Central memory CD4-positive, alpha-beta T cell (primary cell): Measurements from ENCODE around the gene DYNAP.

Experiments used
- DNase-seq: peaks from one replicate; pipeline ENCODE4 v3.0.0; 2022
- total RNA-seq, 3 experiments: gene quantifications; one replicate each; lab custom pipeline; 2026; lab: John Stamatoyannopoulos, UW

DYNAP gene, protein sequence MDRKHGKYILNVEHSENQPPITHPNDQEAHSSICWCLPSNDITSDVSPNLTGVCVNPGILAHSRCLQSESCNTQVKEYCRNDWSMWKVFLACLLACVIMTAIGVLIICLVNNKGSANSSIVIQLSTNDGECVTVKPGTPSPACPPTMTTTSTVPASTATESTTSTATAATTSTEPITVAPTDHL
- total RNA-seq = 0 reads per million in 3 experiments

DNA sequence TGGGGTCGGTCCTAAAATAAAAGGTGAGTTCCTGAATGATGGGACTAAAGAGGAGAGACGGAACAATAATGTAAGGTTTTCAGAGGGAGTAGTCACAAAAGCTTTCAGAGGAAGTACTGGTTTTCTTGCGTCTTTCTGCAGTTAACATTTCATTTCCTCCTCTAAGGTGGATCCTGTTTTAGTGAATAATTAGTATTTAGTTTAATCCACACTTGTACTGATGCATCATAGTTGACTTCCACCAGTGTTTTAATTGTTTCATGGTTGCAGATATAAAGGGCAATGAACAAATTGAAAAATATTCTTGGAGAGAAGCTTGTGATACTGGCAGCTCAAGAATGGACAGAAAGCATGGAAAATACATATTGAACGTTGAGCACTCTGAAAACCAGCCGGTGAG is at the start of gene DYNAP:
Gene DYNAP, plus strand, starts transcription at position 301 of the 400 bp plus-strand sequence. Its CDS starts 38 bp downstream, at position 339.
- no peak for DNase-seq

DNA sequence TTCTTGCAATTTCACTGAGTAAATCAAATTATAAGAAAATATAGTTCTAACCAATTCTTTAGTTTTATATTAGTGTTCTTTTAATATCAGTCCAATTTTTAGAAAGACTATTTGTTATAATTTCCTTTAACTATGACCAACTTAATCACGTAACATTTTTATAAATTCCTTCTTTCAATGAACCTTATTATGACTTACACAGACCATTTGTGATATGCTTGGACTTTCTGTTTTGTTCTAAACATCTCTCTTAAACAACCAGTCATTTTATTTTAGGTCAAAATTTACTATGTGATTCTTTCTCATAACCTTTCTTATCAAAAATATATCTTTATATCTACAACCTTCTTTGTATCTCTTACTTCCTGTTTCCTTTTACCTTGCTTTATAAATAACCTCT is 39.5 kb upstream of the DYNAP start:
- no peak for DNase-seq

DNA sequence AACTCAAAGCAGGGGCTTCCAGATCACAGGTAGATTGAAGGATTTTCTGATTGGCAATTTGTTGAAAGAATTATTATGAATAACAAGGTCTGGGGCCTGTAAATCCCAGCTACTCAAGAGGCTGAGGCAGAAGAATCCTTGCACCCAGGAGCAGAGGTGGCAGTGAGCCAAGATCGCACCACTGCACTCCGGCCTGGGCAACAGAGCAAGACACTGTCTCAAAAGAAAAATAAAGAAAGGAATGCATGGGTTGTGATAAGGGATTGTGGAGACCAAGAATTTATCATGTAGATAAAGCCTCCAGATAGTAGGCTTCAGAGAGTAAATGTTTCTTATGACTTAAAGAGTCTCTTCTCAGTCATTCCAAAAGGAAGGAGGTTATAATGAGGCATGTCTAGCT is 35.8 kb upstream of the DYNAP start:
- no peak for DNase-seq

DNA sequence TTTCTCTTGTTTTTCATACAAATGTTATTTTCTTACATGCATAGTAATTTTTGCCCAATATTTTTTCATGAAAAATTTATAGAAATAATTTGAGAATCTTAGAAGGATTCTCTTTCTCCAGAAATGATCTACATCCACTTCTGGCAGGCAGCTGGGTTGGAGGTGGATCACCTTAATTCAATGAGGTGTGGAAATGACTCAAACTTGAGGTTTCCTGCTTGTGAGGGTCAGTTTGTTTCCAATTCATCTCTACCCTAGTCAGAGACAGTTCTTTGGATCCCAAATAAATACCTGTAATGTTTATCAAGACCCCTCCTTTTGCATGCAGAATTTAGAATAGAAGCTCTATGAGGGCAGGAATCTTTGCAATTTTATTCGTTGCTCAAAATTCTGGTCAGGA is 35.0 kb upstream of the DYNAP start:
- DNase-seq = no peak

DNA sequence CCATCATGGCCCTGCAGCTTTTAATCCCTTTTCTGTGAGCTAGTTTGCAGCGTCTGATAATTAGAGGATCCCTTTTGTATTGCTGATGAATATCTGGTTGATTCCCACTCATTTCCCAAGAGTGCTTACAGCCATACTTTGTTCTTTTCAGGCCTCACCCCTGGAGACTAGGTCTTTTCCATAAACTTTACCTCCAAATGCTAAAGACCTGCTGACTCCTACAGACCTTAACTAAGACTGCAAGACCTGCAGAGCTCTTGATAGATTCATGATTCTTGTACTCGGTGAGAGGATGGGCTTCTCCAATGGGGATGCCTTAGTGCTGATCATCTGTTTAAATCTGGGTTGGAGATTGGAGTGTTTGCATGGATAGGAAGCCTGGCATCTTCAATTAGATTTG is 33.1 kb upstream of the DYNAP start:
- DNase-seq = no peak

DNA sequence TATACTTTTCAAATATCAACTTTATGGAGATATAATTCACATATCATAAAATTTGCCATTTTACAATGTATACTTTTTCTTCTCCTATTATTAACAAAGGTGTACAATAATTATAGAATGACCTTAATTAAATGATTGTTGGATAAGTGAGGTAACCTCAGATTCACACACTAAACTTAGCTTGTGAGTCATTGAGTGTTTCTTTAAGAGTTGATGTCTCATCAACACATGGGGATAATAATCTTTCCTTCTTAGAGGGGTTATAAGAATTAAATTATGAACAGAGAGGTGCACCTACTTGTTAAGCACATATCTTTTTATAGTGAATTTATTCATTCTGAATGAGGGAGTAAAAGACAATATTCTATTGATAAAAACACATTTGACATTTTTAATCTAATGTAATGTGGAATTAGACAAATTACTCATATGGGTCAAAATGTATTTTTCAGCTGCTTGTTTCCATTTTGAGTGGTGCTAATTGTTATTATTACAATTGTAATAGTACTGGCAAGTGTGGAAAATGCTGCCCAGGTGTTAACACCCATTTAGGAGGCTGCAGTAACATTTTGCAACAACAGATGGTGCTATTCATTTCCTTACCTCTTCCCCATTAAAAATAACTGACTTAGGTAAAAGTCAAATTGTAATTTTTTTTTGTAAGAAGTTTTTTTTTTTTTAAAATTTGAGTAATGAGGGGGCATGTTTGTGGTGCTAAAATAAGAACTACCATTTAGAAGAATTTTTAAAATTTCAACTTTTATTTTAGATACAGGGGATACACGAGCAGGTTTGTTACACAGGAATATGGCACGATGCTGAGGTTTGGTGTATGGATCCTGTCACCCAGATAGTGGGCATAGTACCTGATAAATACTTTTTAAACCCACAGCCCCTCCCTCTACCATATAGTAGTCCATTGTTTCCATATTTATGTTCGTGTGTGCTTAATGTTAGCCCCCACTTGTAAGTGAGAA is 32.1 kb upstream of the DYNAP start:
- DNase-seq = peak; percentile 1

DNA sequence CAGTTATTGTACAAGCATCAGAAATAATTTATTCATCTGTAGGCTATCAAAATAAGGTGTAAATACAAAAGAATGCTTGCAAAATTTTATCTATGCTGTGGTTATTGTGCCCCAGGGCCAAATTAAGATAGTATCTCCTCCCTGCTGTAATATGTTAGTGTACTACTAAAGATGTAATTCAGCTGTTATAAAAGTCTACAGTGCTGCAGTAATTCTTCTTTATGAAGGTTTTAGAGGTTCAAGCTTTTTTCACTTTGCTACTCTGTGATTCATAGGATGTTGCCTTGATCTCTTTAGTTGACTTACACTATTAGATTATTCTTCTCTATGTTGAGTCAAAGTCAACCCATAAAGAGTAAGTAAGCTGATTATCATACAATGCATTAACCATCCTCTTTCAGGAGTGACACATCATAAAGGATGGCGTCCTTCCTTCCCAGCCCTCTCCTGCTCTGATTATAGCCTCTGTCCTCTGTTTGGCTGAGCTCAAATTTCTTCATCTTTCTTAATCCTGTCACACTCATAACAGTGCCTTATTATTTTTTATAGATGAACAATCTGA is 29.3 kb upstream of the DYNAP start:
- no peak for DNase-seq

DNA sequence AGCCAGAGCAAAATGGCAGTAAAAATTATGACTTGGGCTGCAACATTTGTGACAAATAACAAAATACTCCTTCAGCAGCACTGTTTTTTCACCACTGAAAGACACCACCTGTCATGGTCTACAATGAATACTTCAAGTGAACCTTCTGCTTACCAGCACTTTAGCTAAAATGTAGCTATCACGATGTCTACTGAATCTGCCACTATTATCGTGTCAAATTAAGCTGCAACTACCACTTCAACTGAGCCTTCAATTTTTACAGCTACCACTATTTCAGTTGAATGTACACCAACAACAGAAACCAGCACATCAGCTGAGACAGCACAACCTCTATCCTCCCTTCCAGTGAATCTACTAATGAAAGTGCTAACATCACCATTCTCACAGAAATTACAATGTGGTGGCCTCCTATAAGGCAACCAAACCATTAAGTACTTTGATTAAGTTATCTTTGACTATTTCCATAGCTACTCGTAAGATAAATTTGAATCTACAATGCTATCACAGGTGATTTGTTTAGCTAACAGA is 10.8 kb upstream of the DYNAP start:
- DNase-seq = no peak

DNA sequence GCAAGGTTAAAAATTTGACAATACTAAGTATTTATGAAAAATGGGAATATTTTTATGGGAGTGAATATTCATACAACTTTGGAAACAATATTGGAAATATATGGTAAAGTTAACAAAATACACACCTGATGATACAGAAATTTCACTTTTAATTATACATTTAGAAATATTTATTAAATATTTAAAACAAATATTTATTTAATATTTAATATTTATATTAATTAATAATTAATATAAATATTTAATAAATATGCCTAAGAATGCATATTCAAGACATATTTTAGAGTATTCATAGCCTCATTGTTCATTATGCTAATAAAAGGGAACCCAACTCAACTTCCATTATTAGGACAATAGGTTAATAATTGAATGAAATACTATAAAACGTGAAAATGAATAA is 7.0 kb upstream of the DYNAP start:
- no peak for DNase-seq

DNA sequence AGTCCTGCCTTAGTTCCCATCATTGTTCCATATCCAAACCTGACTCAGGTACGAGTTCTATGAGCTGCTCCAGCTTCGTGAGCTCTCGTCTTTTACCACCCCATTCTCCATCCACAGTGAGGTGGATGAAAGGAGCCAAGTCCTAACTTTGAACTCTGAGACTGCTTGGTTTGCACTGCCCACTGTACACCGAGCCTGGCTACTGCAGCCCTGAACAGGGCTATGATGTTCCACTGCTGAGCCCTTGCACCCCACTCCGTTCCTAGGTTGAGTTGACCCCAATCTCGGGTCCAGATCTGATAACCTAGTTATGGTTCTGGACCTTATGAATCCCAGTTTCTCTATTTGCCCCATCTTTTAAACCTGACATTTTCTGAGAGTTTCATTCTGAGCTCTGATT is 5.3 kb upstream of the DYNAP start:
- no peak for DNase-seq

DNA sequence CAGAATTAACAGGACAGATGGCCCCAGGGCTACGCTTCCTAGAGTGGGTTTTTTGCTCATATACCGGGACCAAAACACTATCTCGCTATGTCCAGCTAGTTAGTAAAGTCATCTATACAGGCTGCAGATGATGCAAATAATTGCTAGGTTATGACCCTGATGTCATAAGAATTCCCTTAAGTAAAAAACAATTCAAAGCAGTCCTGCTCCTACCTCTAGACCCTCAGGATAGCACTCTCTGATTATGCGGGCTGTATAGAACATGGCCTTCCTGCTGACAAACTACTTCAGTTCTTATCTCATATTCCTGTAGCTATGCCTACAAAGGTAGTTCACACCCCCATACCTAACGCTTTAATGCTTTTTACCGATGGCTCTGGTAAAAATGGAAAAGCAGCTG is 13.2 kb downstream of the DYNAP start:
- no peak for DNase-seq

DNA sequence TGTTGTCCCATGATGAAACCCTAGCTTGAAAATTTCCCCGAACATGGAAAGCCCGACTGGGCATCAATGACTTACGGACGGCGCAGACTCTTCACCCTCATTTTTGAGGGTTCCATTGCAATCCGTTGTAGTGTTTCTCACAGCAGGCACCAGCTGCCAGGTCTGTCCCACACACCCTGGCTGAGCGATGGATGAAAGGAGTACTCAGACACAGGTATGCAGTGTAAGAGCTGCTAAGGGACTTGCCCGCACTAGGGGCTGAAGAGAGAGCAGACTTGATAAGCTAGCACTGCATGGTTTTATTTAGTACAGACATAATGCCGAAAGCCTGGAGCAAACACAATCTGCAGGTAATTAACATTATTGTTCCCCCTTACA is 15.8 kb downstream of the DYNAP start:
- no peak for DNase-seq

DNA sequence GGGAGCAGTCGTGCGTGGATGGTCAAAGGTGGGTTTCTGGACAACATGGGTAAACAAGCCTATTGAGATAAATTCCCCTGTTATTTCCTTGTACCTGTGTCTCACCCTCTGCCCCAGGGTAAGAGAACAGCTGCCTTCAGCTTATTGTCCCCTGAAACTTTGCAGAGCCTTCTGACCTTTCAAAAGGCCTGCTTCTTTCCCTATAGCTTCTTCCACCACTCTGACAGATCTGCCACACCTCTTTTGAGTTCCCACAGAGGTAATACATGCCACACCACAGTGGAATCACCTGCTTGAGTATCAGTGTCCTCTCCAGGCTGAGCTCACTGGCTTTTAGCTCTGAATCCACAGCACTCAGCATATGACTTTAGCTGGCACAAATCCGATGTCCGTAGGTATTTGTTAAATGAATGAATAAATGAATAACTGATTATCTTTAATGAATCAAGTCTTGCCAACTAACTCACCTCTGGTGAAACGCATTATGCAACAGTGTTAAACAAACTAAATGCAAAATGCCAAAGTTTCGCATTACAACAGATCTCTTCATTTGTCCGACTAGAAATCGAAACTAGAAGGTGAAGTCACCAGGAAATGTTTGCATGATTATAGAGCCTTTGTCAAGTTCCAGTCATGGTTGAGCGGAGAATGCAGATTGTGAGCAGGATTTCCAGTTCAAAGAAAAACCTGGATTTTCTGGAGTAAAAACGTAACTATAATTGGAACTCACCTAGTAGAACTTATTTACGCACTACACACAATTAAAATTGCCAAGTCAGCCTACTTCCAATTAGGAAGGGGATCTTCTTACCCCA is 16.4 kb downstream of the DYNAP start:
- no peak for DNase-seq

DNA sequence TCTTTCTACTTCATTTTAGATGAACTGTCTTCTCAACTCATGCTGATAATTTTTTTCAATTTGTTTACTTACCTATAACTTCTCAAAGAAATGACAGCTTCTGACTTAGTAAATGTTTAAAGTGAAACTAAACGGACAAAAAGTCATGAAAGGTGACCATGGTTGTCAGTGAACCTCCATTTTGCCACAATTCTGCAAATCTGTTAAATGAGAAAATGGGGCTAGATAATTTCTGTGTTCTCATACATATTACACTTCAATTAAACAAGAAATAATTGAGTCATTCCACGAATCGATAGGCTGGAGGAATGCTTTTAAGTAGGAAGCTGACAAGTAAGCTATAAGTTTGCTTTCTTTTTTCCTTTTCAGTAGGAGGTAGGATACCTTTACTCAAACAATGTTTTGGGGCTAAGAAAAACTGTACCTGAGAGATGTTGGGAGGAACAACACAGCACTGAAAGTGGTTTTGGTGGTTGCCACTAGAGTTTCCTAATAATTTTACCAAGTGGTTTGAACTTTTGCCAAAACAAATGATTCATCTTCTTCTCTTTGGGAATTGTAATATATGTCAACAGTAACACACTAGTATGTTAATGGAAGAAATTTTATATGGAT is 17.1 kb downstream of the DYNAP start:
- DNase-seq = no peak

DNA sequence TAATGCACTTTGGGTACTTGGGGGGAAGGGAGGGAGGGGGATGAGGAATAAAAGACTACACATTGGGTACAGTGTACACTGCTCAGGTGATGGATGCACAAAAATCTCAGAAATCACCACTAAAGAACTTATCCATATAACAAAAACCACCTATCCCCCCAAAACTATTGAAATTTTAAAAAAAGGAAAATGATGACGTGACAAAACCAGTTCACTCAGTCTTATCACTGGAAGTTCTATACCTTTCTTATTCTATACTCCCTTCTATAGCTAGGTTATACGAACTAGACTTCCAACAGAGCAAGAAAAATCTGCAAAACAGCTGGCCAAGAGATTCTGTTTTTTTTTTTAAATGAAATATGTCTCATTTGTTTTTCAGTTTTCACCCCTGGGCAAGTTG is 20.8 kb downstream of the DYNAP start:
- no peak for DNase-seq

DNA sequence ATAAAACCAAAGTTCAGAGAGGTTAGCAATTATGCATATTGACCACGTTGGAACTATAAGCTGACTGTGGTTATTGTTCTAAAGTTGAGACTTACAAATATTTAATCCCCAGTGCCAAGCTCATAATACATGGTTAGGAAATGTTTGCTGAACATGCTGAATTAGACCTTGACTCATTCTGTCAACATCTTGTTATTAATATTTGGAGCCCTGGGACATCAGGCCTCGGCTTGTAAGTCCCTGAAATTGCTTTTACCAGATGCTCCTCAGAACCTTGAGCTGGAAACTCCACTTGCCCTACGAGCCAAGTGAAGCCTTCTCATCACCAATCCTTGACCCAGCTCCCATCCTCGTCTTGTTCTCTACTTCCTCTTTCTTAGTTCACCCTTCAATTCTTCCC is 21.2 kb downstream of the DYNAP start:
- no peak for DNase-seq

DNA sequence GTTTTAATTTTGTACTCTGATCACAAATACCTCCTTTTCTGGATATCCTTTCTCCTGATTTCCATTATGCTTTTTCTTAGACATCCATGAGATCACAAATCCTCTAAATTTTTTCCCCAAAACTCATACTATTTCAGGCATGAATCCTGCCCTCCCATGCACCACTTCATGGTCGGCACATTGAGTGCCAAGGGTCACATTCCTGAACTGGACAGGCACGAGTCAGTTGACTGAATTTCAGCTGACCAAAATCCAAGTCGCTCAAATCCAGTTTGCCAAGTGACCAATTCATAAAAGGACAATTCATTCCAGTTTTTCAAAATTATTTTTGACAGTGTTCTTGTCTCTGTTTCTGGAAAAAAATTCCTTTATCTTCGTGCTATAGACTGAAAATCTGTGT is 22.1 kb downstream of the DYNAP start:
- no peak for DNase-seq

DNA sequence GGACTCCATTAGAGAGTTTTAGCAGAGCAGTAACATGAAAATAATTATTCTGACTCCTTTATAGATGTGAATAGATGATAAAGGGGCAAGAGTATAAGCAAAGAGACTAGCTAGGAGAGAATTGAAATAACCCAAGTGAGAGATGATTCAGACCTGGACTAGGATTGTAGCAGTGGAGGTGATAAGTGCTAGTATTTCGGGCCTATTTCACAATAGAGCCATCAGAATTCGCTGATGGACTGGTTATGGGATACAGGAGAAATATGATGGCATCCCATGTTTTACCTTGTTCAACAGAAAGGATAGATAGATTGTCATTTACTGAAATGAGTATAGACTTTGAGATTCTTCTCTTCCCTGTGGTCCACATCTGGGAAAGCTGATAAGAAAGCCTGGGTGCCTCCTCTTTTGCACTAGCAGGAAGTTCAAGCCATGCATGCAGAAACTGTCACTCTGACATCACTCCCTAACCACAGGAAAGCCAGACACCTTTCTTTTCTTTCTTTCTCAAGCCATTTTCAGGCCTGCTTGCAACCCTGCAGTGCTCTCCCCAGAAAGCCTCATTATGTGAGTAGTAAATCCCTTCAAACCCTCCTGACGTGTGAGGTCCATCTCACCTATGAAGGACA is 25.3 kb downstream of the DYNAP start:
- no peak for DNase-seq

DNA sequence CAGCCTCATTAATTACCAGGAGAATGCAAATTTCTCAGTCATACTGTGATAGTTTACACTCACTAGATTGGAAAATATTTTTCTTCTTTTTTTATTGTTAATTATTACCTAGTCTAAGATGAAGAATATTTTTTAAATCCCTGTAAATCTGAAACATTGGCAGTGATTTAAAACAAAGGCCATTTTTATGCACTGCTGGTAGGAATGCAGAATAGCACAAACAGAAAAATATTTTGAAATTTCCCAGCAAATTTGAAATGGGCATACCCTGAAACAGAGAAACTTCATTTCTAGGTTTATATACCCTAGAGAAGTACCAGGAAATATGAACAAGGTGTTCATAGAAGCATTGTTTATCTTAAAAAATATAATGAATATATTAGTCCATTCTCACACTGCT is 31.0 kb downstream of the DYNAP start:
- no peak for DNase-seq

DNA sequence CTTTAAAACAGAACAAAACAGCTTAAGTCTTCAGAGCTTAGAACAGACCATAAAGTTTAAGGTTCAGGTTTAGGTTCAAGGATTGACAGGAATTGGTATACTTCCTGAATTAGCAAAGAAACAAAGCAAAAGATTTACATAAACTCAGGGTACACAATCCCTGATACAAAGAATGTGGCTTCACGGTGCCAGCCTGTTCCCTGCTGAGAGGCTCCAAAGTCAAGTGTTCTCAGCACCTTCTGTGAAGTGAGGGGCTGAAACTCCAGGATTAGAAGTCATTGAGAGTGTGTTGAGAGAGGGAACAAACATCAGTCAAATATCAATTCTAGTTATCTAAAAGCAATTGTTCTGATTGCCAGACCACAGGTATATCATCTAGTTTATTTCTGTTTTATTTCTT is 35.7 kb downstream of the DYNAP start:
- DNase-seq = no peak

DNA sequence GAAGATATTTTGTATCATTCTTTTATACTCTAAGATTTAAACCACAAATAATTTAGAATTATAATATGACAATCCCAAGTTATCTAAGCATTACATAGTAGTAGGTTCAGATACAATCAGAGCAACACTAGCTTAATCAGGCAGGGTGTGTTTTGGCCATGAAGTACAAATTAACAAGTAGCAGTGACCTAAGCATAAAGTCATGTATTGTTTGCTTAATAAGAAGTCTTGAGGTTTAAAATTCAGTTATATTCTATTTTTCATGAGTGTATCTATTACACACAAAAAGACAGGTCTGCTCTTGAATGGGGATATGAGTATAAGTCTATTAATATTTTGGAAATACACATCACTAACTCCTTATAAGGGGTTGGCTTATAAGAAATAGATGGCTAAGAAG is 39.9 kb downstream of the DYNAP start:
- DNase-seq = no peak

DNA sequence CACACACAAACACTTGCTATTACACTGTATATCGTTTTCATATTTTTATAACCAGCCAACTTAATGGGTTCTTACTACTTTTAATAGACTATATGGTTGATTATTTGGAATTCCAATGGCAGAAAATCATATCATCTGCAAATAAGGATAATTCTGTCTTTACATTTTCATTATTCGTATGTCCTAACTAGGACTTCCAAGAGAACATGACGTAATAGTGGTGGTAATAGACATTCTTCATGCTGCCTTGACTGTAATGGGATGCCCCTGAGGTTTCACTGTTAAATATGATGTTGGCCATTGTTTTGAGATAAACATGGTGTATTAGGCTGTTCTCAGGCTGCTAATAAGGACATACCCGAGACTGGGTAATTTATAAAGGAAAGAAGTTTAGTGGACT is 45.2 kb downstream of the DYNAP start:
- no peak for DNase-seq
